Measurements from ENCODE around the gene HAP1.

DNA sequence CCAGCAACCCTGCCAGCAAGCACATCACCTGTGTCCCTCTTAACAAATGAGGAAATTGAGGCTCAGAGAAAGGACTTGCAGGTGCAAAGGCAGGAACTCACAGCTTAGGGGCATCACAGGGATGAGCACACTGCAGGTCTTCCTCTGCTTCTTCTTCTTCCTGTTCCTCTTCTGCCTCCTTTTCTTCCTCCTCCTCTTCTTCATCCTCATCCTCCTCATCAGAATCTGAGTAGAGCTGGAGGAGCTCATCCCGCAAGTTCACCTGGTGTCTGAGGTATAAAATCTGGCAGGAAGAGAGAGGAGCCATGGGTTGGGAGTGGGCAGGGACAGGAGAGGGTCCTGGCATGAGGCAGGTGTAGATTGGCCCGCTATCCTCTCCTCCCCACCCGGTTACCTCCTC is 2.6 kb downstream of the HAP1 start:
- TF ChIP-seq POLR2A (IDR thresholded peaks at IDR 0.05), result no peak
- TF ChIP-seq, protein P1, sequence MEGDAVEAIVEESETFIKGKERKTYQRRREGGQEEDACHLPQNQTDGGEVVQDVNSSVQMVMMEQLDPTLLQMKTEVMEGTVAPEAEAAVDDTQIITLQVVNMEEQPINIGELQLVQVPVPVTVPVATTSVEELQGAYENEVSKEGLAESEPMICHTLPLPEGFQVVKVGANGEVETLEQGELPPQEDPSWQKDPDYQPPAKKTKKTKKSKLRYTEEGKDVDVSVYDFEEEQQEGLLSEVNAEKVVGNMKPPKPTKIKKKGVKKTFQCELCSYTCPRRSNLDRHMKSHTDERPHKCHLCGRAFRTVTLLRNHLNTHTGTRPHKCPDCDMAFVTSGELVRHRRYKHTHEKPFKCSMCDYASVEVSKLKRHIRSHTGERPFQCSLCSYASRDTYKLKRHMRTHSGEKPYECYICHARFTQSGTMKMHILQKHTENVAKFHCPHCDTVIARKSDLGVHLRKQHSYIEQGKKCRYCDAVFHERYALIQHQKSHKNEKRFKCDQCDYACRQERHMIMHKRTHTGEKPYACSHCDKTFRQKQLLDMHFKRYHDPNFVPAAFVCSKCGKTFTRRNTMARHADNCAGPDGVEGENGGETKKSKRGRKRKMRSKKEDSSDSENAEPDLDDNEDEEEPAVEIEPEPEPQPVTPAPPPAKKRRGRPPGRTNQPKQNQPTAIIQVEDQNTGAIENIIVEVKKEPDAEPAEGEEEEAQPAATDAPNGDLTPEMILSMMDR (IDR thresholded peaks at IDR 0.05), result no peak

Measured in heart left ventricle (tissue), 13 donors.